Left lung (tissue), 10 donors: ENCODE results near the gene TAF1D. TPM values are rescaled to one million over a fixed set of nuclear protein-coding genes. Genes with fewer than 3 reads are reported as not detected.
A peak's percentile ranks its signal among the peaks of the same experiment; 100 is the strongest.

Source experiments
- ATAC-seq: fragments of 200-7000 bp; cut with Tn5 transposase; one replicate; pipeline ENCODE4 v1.9.1; 2020; ENCODE audit warnings: moderate library complexity
- DNase-seq, 4 donors: peaks; one replicate each; pipeline ENCODE4 v3.0.0-alpha.2; 2013 to 2020
- H3K27ac ChIP-seq, 2 donors: fragments of 200-600 bp; sonication (generic) in 1 of 2; one replicate each; pipeline versions ENCODE4 v1.5.0 to v1.8.0; 2020 to 2021
- H3K27me3 ChIP-seq, 2 donors: fragments of 200-600 bp; sonication (generic) in 1 of 2; one replicate each; pipeline versions ENCODE4 v1.5.0 to v1.8.0; 2020 to 2021
- H3K36me3 ChIP-seq, 2 donors: fragments of 200-600 bp; sonication (generic) in 1 of 2; one replicate each; pipeline versions ENCODE4 v1.5.0 to v1.8.0; 2020 to 2021
- H3K4me1 ChIP-seq, 2 donors: fragments of 200-600 bp; one replicate each; pipeline ENCODE4 v1.8.0; 2021
- H3K4me3 ChIP-seq, 2 donors: fragments of 200-600 bp; sonication (generic) in 1 of 2; one replicate each; pipeline versions ENCODE4 v1.5.0 to v1.8.0; 2020 to 2021; ENCODE audit warnings: mild to moderate bottlenecking in 1 of 2
- H3K9me3 ChIP-seq, 2 donors: fragments of 200-600 bp; sonication (generic) in 1 of 2; one replicate each; pipeline versions ENCODE4 v1.5.0 to v1.8.0; 2020 to 2021
- CTCF ChIP-seq, 2 donors: fragments of 200-600 bp; sonication (generic) in 1 of 2; IDR thresholded peaks; one replicate each; pipeline versions ENCODE4 v1.5.0 to v1.8.0; 2021; ENCODE audit warnings: antibody characterized with exemption in 2 of 2
- intact Hi-C, 2 donors: fragments of 100-400 bp; cut with DNase I; formaldehyde crosslinking; loops; one replicate each; pipeline versions ENCODE4 v1.11.2 to v1.14.2; 2022
- microRNA-seq, 2 donors: library from miRNA; unstranded; fragments of <30 nt; microRNA quantifications; one replicate each; pipeline ENCODE4, GENCODE V29; 2019
- polyA plus RNA-seq, 6 donors: library from polyadenylated mRNA; unstranded; fragments of 120-200 nt; gene quantifications; one replicate each; pipeline ENCODE4 v1.2.1, GENCODE V29; 2013; ENCODE audit not compliant: insufficient read length in 6 of 6
- total RNA-seq, 2 donors: library from RNA; stranded (reverse); fragmentation: NEBNext Ultra II Directional; extraction: Animal tissue kit (Norgen Biotek cat#: 25700); gene quantifications; one replicate each; pipeline ENCODE4 v1.2.1, GENCODE V29; 2021
- donor health status: DM: no; HTN: yes; CAD: no.
- donor health status: DM: no; HTN: no; CAD: no.

TAF1D gene
- total and polyA plus RNA-seq, 8 donors: 78.9 to 242 (median 175) TPM

- intact Hi-C loops: no loop called here
- peaks cover 0 to 8% of the 10 kb centered on the region in 2 donors for H3K4me1 ChIP-seq
- no peak for DNase-seq
- peaks cover 8 to 78% of the 10 kb centered on the region in 2 donors for H3K36me3 ChIP-seq
- TF ChIP-seq CTCF (IDR thresholded peaks at IDR 0.05): no peak
- H3K27ac ChIP-seq: peak overlapping the region in 1 of 2 donors; percentile 57
- no peak overlapping the region for H3K4me3 ChIP-seq
- no peaks in the 10 kb centered on the region for H3K27me3 ChIP-seq
- no peak for ATAC-seq
- H3K9me3 ChIP-seq: no peaks in the 10 kb centered on the region
These were observed 54.5 kb downstream of the TAF1D start for GRCh38 chr11:93686812-93687211.

GRCh38 chr11:93686226-93686625 is 55.1 kb downstream of the TAF1D start:
- ATAC-seq: no peak

More at GRCh38 chr11:93686226-93686625, 55.1 kb downstream of the TAF1D start:
- H3K27me3 ChIP-seq: no peaks in the 10 kb centered on the region
- no peak for TF ChIP-seq CTCF (IDR thresholded peaks at IDR 0.05)
- H3K4me3 ChIP-seq: no peak overlapping the region
- peak overlapping the region in 1 of 2 donors; percentile 57 for H3K27ac ChIP-seq
- H3K36me3 ChIP-seq: peaks cover 8 to 72% of the 10 kb centered on the region in 2 donors
- DNase-seq: no peak
- intact Hi-C loops: no loop called here
- no peaks in the 10 kb centered on the region for H3K9me3 ChIP-seq
- H3K4me1 ChIP-seq: peaks cover 0 to 8% of the 10 kb centered on the region in 2 donors

Small RNA genes lying within 50 kb of the gene (microRNA-seq; reads per million reads assigned to microRNA genes)
- 3.2 to 4.0 reads per million in 2 donors for gene MIR1304

Other genes with a start within 250 kb of the TAF1D start
- 10 to 100 TPM; 42.7 to 56.0 TPM for gene SMCO4, start 198.1 kb downstream of the TAF1D start, total RNA-seq
- gene SMCO4, start 198.1 kb downstream of the TAF1D start, polyA plus RNA-seq: 10 to 100 TPM; 14.4 to 20.9 (median 18.1) TPM
- 10 to 100 TPM; 10.5 to 11.3 TPM for gene CEP295, start 79.8 kb downstream of the TAF1D start, total RNA-seq
- gene CEP295, start 79.8 kb downstream of the TAF1D start, polyA plus RNA-seq: 10 to 100 TPM; 20.5 to 28.0 (median 24.5) TPM
- 10 to 100 TPM; 21.7 to 27.2 TPM for gene C11orf54, start 177 bp upstream of the TAF1D start, total RNA-seq
- gene C11orf54, start 177 bp upstream of the TAF1D start, polyA plus RNA-seq: 10 to 100 TPM; 39.9 to 73.6 (median 63.4) TPM
- gene MED17, start 42.8 kb upstream of the TAF1D start, total RNA-seq: 10 to 100 TPM; 26.3 to 29.4 TPM
- gene MED17, start 42.8 kb upstream of the TAF1D start, polyA plus RNA-seq: 10 to 100 TPM; 41.3 to 46.0 (median 44.3) TPM
- under 1 TPM; 0.16 to 0.38 TPM for gene VSTM5, start 109.1 kb upstream of the TAF1D start, total RNA-seq
- gene VSTM5, start 109.1 kb upstream of the TAF1D start, polyA plus RNA-seq: 1 to 10 TPM in 1 of 6 donors, under 1 TPM in 5; 0.52 to 1.1 (median 0.74) TPM